ENCODE data around the gene TXNDC11. TPM values are rescaled to one million over a fixed set of nuclear protein-coding genes. Genes with fewer than 3 reads are reported as not detected.

Gene TXNDC11
- total and polyA plus RNA-seq, 2 experiments from 2014 or later: 24.5 to 25.9 TPM

DNA sequence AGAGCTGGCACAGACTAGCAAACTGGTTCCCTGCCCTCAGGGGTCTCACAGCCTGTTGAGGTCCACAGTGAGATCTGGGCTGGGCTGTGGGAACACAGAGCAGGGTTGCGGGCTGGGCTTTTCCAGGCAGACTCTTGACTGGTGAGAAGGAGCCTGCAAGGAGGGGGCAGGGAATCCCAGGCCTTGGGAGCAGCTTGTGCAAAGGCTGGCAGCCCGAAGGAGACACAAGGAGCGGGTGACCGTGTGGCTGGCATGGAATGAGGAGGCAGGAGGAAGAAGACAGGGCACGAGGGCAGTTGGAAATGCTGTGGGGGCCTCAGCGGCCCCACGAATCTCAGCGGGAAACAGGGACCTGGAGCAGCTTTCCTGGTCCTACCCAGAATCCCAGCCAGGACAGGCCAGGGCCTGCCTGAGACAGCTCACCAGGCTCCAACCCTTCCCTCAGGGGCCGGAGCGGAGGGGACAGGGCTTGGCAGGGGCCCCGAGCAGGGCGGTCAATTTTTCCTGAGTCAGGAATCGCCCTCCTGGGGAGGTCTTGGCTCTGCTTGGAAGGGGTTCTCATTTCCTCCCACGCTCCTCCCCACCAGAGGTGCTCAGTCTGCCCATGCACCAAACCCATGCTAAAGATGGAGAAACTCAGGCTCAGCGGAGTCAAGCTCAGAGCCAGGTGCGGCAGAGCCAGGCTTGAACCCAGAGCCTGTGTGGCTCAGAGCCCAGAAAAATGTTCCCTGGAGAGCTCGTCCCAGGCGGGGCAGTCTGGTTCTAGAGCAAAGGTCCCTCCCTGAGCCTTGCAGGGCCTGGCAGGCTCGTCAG, 83.6 kb downstream of the TXNDC11 start:
- Histone ChIP-seq H3K9me2 (ENCODE audit: insufficient read depth) (no peaks in the 10 kb centered on the region), H3K4me1 (ENCODE audit: insufficient read depth) (no peaks in the 10 kb centered on the region), H3K36me3 (ENCODE audit: low read depth) (no peaks in the 10 kb centered on the region), H2AFZ (no peak overlapping the region), H3K27me3 (replicated peaks; ENCODE audit: insufficient read depth) (no peaks in the 10 kb centered on the region), H3F3A (ENCODE audit: insufficient read depth) (no peaks in the 10 kb centered on the region), H3K27ac (no peak overlapping the region), H3K9ac (no peak overlapping the region), H3K4me2 (ENCODE audit: unreplicated experiment) (no peak overlapping the region), H3K9me3 (ENCODE audit: low read depth) (no peaks in the 10 kb centered on the region), H4K20me1 (ENCODE audit: insufficient read depth) (no peaks in the 10 kb centered on the region), H3K4me3 (no peak overlapping the region), H3K79me2 (ENCODE audit: insufficient read depth) (no peaks in the 10 kb centered on the region)
- 49 to 58% methylated on average over 18 to 19 of the region's 19 CpGs for WGBS, 2 experiments (ENCODE audit: low coverage in 1 of 2, low lambda C conversion rate in 2 of 2, missing lambda C conversion rate in 2 of 2)
- TF ChIP-seq EZH2phosphoT487 (IDR thresholded peaks at IDR 0.05; ENCODE audit: insufficient read depth, low read depth) (no peak), EZH2 (IDR thresholded peaks at IDR 0.05; ENCODE audit: insufficient read depth, poor library complexity, severe bottlenecking) (no peak)
- in situ Hi-C loops (cut with MboI): loop anchor here (10.0 kb wide), 1 partner anchor 254 kb away; no protein-coding TSS in a partner anchor
- no peak for DNase-seq

DNA sequence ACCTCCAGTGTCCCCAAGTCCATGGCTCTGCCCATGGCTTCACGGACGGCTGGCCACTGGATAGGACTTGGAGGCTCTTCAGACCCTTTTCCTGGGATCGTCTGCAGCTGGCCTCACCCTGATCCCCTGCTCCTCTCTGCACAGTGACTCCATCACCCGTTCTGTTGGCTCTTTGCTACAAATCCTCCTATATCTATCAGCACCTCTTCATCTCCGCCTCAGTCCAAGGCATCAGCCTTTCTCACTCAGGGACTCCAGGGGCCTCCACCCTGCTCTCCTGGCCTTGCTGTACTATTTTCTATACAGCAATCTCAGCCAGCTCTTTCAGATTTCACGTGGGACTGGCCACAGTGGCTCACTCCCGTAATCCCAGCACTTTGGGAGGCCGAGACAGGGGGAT, 85.1 kb downstream of the TXNDC11 start:
- 72 to 78% methylated on average over 8 of the region's 8 CpGs for WGBS, 2 experiments (ENCODE audit: low coverage in 1 of 2, low lambda C conversion rate in 2 of 2, missing lambda C conversion rate in 2 of 2)
- in situ Hi-C loops (cut with MboI): loop anchor here (10.0 kb wide), 1 partner anchor 253 kb away; no protein-coding TSS in a partner anchor
- no peak for TF ChIP-seq EZH2phosphoT487 (IDR thresholded peaks at IDR 0.05; ENCODE audit: insufficient read depth, low read depth)
- no peak for TF ChIP-seq EZH2 (IDR thresholded peaks at IDR 0.05; ENCODE audit: insufficient read depth, poor library complexity, severe bottlenecking)

DNA sequence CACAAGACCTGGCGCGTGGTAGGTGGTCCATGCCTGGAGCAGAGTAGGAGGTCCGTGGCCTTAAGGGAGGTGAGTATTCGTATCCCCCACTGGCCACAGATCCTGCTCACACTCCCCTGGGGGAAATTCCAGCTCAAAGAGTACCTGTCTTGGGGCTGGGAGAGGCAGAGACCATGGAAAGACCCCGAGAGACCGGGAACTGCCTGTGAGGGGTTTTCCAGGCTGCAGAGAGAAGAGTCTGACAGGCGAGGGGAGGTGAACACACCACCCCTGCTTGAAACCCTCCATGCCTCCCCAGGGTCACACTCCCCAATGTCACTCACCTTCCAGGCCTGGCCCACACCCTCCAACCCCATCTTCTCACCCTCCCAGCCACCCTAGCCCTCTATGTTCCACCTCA, 87.0 kb downstream of the TXNDC11 start:
- in situ Hi-C loops (cut with MboI): loop anchor here (10.0 kb wide), 1 partner anchor 251 kb away; no protein-coding TSS in a partner anchor

More for the DNA sequence above, 85.1 kb downstream of the TXNDC11 start:
- Histone ChIP-seq H3K9me3 (ENCODE audit: low read depth) (no peaks in the 10 kb centered on the region), H3K27ac (no peak overlapping the region), H3F3A (ENCODE audit: insufficient read depth) (no peaks in the 10 kb centered on the region), H3K79me2 (ENCODE audit: insufficient read depth) (no peaks in the 10 kb centered on the region), H3K4me2 (ENCODE audit: unreplicated experiment) (no peak overlapping the region), H3K36me3 (ENCODE audit: low read depth) (no peaks in the 10 kb centered on the region), H3K27me3 (replicated peaks; ENCODE audit: insufficient read depth) (no peaks in the 10 kb centered on the region), H3K4me3 (no peak overlapping the region), H3K4me1 (ENCODE audit: insufficient read depth) (no peaks in the 10 kb centered on the region), H3K9me2 (ENCODE audit: insufficient read depth) (no peaks in the 10 kb centered on the region), H4K20me1 (ENCODE audit: insufficient read depth) (no peaks in the 10 kb centered on the region), H3K9ac (no peak overlapping the region), H2AFZ (no peak overlapping the region)
- no peak for DNase-seq

DNA sequence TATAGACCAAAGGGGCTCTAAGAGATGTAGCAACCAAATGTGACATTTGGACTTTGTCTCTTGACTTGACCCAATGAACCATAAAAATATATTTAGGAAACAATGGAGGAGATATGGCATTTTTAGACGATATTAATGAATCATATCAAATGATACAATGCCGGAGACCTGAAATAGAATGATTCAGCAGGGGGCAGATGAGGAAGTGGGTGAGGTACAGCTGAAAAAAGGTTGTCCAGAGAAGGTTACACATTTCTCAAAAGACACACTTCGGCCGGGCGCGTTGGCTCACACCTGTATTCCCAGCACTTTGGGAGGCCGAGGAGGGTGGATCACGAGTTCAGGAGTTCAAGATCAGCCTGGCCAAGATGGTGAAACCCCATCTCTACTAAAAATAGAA, 90.9 kb downstream of the TXNDC11 start:
- no peak overlapping the region for H3K9ac ChIP-seq
- H3K27me3 ChIP-seq (replicated peaks; ENCODE audit: insufficient read depth): no peaks in the 10 kb centered on the region
- no peak overlapping the region for H2AFZ ChIP-seq
- WGBS, 2 experiments (ENCODE audit: low coverage in 1 of 2, low lambda C conversion rate in 2 of 2, missing lambda C conversion rate in 2 of 2): 72 to 77% methylated on average over 8 of the region's 8 CpGs
- no peak overlapping the region for H3K4me2 ChIP-seq (ENCODE audit: unreplicated experiment)
- no peak for DNase-seq
- in situ Hi-C loops (cut with MboI): loop anchor here (10.0 kb wide), 1 partner anchor 247 kb away; no protein-coding TSS in a partner anchor
- no peaks in the 10 kb centered on the region for H3F3A ChIP-seq (ENCODE audit: insufficient read depth)
- H3K9me3 ChIP-seq (ENCODE audit: low read depth): no peaks in the 10 kb centered on the region
- no peaks in the 10 kb centered on the region for H3K4me1 ChIP-seq (ENCODE audit: insufficient read depth)
- H4K20me1 ChIP-seq (ENCODE audit: insufficient read depth): no peaks in the 10 kb centered on the region
- H3K79me2 ChIP-seq (ENCODE audit: insufficient read depth): no peaks in the 10 kb centered on the region
- no peak overlapping the region for H3K4me3 ChIP-seq
- no peak overlapping the region for H3K27ac ChIP-seq
- TF ChIP-seq EZH2phosphoT487 (IDR thresholded peaks at IDR 0.05; ENCODE audit: insufficient read depth, low read depth) (no peak), EZH2 (IDR thresholded peaks at IDR 0.05; ENCODE audit: insufficient read depth, poor library complexity, severe bottlenecking) (no peak)
- H3K9me2 ChIP-seq (ENCODE audit: insufficient read depth): no peaks in the 10 kb centered on the region
- no peaks in the 10 kb centered on the region for H3K36me3 ChIP-seq (ENCODE audit: low read depth)

More for the DNA sequence above, 87.0 kb downstream of the TXNDC11 start:
- Histone ChIP-seq H3K4me1 (ENCODE audit: insufficient read depth) (no peaks in the 10 kb centered on the region), H3K27me3 (replicated peaks; ENCODE audit: insufficient read depth) (no peaks in the 10 kb centered on the region), H3K4me3 (no peak overlapping the region), H3K9me3 (ENCODE audit: low read depth) (no peaks in the 10 kb centered on the region), H3K36me3 (ENCODE audit: low read depth) (no peaks in the 10 kb centered on the region), H3K9me2 (ENCODE audit: insufficient read depth) (no peaks in the 10 kb centered on the region), H3K4me2 (ENCODE audit: unreplicated experiment) (no peak overlapping the region), H2AFZ (no peak overlapping the region), H3K9ac (no peak overlapping the region), H3K79me2 (ENCODE audit: insufficient read depth) (no peaks in the 10 kb centered on the region), H3K27ac (no peak overlapping the region), H4K20me1 (ENCODE audit: insufficient read depth) (no peaks in the 10 kb centered on the region), H3F3A (ENCODE audit: insufficient read depth) (no peaks in the 10 kb centered on the region)
- TF ChIP-seq EZH2phosphoT487 (IDR thresholded peaks at IDR 0.05; ENCODE audit: insufficient read depth, low read depth) (no peak), EZH2 (IDR thresholded peaks at IDR 0.05; ENCODE audit: insufficient read depth, poor library complexity, severe bottlenecking) (no peak)
- no peak for DNase-seq
- WGBS, 2 experiments (ENCODE audit: low coverage in 1 of 2, low lambda C conversion rate in 2 of 2, missing lambda C conversion rate in 2 of 2): 65 to 72% methylated on average over 7 of the region's 7 CpGs

All from GM23248 (cell line).